HG03469 (cell line): Measurements from ENCODE around the gene LARP4.
"Not testable (repeated sequence)": the region's sequence is repeated elsewhere in the genome, so short reads cannot be mapped to it uniquely, and the experiment has no call there.

Source experiments
- ATAC-seq: cut with Tn5 transposase; IDR thresholded peaks from one replicate; pipeline ENCODE4 v1.9.1; 2021; ENCODE audit warnings: mild to moderate bottlenecking, moderate library complexity, moderate number of reproducible peaks; ENCODE audit not compliant: unreplicated experiment

Gene LARP4

DNA sequence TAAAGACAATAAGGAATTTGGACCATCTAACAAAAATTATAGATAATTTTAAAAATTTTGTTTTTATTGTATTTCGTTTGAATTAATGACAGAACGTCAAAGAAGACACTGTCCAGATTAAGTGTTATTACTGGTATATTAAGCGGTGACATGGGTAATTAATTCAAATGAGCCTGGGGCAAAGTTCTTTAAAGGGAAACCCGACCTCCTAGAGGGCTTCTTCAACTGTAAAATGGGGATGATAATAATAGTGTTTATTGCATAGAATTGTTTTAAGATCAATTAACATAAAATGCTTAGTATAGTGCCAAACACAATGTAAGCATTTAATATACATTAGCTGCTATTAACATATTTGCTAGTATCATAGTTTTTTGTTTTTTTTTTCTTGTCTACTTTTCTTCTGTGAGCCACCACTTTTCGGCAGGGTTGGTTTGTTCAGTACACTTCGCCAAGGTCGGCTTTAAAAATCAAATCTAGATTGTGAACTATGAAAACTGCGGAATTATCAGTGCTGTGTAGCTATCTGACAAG is 514 bp upstream of the LARP4 start:
- no peak for ATAC-seq

DNA sequence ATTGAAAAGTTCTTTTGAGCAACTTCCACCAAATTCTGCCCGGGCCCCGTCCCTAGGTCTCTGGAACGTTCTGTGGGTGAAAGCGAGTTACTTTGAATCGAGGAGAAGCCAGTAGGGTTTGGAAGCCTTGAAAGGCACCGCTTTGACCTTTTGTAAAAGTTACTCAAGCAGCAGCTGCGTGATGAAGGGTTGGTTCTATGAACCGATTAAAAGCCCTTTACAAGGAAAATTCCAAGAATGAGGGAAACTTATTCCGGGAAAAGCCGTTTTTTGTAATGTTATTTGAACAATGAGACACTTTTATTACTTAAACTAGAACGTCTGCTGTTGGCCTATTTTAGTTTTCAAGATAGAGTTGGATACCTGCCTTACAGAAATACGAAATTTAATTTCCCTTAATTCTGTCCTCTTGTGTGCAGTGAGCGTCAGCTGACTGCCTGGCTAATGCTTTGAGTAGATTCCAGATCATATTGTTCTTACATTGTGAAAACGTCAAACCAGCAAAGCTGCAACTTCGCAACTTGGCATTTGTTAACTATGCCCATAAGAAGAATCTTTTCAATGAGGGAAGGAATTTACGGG is 906 bp downstream of the LARP4 start:
- ATAC-seq: no peak

DNA sequence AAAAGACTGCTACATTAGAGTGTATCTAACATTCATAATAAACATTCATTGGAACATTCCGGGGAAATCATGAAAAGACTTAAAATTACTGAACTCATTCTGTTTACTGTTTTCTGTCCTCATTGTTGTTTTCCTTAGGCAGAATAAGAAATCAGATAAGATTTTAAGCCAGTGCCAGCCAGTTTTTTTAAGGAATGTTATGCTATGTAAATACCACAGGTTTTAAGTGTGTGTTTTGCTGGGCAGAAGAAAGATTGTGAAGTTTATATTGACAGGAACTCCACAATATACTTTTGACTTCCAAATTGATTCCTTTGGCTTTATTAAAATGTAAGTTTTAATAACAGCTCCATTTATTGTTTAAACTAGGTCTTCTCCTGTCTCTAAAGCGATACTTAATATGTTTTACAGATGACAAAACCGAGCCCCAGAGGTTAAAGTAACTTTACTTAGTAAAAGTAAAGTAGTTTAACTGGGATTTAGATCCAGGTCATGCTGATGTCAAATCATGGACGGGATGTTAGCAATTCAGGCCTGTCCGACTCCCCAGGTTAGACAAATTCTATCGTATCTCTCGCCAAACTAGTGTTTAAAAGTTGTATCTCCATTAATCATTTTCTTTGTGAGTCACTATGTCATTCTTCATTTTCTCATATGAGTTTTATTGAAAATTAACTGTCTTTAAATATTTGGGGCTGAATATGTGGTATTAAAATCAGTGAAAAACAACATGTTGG is 1.7 kb downstream of the LARP4 start:
- no peak for ATAC-seq

DNA sequence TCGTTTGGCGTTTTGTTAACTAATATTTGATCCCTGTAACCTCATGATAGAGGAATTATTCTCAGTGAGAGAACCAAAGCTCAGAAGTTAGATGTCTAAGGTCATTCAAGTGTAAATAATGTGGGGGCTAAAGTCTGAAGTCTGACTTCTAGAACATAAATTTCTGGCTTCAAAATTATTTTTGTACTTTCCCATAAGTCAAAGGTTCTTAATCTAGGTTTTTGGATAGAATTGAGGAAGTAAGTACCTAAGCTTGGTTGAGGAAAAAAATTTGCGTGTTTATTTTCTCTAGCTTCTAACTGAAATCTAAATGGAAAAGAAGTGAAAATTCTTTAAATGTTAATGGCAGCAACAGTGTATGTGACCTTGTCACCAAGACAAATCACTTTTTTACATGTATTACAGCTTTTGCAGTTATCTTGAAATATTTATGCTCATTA is 2.3 kb downstream of the LARP4 start:
- ATAC-seq: no peak

DNA sequence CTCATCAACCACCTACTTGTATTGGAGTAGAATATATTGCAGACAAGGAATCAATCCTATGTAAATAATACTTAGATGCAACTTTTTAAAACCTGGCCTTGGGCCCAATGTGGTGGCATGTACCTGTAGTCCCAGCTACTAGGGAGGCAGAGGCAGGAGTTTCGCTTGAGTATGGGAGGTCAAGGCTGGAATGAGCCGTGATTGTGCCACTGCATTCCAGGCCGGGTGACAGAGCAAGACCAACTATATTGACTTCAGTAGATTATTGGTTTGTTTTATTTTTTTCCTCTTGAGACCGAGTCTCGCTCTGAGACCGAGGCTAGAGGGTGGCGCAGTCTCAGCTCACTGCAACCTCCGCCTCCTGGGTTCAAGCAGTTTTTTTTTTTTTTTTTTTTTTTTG is 3.6 kb downstream of the LARP4 start:
- no peak for ATAC-seq

DNA sequence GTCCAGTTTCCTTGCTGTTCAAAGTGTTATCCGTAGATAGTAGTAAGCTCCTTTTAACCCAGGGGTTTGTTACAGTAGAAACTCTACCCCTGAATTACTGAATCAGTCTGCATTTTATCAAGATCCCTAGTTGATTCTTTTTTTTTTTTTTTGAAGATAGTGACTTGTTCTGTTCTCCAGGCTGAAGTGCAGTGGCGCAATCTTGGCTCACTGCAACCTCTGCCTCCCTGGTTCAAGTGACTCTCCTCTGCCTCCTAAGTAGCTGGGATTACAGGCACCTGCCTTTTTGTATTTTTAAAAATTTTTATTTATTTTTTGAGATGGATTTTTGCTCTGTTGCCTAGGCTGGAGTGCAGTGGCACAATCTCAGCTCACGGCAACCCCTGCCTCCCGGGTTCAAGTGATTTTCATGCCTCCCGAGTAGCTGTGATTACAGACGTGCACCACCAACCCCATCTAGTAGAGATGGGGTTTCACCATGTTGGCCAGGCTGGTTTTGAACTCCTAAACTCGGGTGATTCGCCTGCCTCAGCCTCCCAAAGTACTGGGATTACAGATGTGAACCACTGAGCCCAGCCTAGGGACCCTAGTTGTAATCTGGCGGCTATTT is 10.5 kb downstream of the LARP4 start:
- ATAC-seq: no peak

DNA sequence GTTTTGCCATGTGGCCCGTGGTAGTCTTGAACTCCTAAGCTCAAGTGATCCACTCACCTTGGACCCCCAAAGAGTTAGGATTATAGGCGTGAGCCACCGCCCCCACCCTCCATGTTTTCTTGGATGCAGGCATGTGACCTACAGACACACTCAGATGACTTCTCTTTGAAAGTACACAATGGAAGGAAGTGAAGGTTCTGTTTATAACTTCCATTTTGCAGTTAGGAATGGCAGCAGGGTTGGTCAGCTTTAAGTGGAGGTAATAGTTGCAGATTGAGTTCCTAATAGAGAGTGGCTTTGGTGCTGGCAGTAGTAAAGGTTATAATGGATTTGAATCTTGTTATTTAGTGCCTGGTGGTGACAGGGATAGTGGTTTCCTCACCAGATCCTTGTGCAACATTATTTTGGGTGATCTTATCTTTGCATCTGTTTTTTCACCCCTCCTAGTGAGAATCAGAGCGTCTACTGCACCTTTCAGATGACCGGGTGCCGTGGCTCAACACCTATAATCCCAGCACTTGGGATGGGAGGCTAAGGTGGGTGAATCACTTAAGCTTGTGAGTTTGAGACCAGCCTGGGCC is 15.3 kb downstream of the LARP4 start:
- no peak for ATAC-seq

DNA sequence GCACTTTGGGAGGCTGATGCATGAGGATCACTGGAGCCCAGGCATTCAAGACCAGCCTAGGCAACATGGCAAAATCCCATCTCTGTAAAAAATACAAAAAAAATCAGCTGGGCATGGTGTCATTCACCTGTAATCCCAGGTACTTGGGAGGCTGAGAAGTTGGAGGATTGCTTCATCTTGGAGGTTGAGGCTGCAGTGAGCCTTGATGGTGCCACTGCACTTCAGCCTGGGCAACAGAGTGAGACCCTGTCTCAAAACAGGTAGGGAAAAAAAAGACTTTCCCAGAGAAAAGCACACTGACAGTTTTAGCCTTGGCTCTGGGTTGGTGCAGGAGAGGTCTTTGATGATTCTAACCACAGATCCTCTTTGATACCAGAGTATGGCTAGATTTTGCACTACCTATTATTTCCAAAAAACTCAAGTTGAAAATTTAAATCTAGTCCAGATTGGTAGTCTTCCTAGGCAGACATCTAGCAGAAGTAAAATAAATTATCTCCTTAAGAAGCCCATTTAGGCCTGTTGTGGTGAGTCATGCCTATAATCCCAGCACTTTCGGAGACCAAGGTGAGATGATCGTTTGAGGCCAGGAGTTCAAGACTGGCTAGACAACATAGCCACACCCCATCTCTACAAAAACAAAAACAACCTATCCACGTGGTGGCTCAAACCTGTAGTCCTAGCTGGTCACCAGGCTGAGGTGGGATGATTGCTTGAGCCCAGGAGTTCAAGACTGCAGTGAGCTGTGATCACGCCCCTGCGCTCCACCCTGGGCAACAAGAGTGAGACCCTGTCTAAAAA is 18.6 kb downstream of the LARP4 start:
- no peak for ATAC-seq

DNA sequence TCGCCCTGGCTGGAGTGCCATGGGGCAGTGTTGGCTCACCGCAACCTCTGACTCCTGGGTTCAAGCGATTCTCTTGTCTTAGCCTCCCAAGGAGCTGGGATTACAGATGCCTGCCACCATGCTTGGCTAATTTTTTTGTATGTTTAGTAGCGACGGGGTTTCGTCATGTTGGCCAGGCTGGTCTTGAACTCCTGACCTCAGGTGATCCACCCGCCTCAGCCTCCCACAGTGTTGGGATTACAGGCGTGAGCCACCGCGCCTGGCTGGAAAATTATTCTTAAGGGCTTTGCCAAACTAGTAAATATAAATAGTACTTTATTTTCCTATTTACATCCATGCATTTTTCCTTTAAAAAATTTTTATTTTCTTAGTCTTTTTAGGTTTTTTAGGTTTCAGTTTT is 22.2 kb downstream of the LARP4 start:
- ATAC-seq: not testable (repeated sequence)

DNA sequence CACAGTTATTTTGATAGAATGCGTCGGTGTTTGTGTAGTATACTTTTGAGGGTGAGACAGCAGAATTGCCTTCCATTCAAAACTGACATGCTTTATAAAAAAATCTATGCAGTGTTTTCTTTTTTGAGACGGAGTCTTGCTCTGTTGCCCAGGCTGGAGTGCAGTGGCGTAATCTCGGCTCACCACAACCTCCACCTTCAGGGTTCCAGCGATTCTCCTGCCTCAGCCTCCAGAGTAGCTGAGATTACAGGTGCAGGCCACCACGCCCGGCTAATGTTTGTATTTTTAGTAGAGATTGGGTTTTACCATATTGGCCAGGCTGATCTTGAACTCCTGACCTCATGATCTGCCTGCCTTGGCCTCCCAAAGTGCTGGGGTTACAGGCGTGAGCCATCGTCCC is 22.7 kb downstream of the LARP4 start:
- not testable (repeated sequence) for ATAC-seq

DNA sequence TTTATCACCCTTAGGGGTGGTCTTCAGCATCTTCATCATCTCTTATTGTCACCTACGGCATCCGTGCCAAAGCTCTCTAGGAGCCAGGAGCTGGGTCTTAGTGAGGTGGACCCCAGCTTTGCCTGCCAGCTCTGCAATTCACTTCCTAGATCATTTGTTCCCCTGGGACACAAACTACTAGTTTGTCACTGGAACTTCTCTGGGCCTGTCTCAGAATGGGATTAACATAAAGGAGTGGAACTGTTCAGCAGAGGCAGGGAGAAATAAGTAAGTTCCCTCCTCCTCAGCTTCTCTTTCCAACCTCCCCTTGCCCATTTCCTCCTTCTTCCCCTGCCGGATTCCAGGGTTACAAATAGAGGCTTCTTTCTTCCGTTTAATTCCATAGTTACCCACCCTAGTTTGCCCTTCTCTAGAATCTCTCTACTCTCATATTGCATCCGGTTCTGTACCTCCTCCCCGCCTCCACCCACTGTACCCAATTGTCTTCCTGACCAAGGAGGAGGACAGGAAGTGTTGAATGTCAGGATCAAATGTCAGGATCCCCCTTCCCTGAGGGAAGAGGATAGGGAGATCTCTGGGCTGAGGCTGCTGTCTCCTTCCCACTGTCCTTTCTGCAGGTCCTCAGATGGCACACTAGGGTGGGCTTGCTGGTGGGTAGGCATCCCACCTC is 25.0 kb downstream of the LARP4 start:
- ATAC-seq: no peak

DNA sequence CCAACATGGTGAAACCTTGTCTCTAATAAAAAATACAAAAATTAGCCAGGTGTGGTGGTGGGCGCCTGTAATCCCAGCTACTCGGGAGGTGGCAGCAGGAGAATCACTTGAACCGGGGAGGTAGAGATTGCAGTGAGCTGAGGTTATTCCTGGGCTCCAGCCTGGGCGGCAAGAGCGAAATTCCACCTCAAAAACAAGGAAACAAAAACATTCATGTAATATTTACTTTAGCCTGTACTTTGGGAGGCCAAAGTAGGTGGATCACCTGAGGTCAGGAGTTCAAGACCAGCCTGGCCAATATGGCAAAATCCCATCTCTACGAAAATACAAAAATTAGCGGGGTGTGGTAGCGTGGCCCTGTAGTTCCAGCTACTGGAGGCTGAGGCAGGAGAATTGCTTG is 31.0 kb downstream of the LARP4 start:
- not testable (repeated sequence) for ATAC-seq

DNA sequence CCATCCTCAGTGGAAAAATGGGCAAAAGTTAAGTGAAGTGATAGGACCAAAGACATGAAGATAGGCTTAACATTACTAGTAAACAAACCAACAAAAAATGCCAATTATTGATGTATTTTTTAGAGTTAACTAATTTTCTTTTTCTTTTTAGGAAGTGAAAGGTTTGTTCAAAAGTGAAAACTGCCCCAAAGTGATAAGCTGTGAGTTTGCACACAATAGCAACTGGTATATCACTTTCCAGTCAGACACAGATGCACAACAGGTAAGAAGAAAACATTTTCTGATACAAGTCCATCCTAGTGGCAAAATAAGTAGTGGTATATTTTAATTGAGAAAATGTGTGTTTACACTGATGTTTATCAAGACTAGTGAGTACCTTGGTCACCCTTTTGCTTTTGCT is 39.6 kb downstream of the LARP4 start:
- ATAC-seq: no peak

DNA sequence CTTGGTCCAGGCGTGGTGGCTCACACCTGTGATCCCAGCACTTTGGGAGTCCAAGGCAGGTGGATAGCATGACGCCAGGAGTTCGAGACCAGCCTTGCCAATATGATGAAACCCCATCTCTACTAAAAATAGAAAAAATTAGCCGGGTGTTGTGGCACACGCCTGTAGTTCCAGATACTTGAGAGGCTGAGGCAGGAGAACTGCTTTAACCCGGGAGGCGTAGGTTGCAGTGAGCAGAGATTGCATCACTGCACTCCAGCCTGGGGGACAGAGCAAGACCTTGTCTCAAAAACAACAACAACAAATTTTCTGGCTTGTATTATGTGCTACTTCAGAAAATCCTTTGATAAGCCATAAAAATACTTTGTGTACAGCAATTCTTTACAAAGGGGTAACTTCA is 41.1 kb downstream of the LARP4 start:
- ATAC-seq: no peak

DNA sequence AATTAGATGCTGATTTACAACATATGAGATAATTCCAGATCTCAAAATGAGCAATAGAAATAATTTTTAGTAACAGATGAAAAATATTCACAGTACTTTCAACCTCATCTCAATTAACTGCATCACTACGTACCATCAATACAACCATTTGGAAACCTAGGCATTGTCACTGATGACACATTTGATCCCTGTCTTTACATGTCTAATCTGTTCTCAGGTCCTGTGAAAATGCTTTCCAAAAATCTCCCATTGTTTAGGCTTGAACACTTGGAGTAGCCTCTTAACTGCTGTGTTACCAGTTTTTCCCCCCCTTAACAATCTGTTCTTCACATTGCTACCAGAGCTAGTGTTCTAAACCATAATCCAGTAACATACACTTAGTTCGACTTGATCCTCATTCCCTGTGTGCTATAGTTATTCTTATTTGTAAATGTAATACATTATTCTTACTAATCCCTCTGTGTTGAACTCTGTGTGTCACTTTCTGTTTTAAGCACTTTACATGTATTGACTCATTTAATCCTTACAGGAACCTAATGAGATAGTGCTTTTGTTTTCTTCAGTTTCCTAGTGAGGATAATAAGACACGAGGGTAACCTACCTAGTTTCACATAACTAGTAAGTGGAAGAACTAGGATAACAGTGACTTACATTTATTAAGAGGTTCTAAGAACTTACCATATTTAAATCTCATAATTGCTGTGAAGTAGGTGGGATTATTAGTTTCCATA is 41.7 kb downstream of the LARP4 start:
- ATAC-seq: no peak

DNA sequence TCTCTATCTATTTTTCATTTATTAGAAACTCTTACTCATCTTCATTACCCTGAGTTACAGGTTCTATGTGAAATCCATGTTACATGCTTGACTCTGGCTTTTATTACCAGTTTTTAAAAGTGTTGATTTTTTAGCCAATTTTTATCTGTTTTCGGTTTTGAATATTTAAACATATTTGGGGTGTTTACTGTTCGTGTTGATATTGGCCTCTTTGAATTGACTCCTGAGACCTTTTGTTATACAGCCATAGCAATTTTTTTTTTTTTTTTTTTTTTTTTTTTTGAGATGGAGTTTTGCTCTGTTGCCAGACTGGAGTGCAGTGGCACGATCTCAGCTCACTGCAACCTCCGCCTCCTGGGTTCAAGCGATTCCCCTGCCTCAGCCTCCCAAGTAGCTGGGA is 49.0 kb downstream of the LARP4 start:
- ATAC-seq: not testable (repeated sequence)

DNA sequence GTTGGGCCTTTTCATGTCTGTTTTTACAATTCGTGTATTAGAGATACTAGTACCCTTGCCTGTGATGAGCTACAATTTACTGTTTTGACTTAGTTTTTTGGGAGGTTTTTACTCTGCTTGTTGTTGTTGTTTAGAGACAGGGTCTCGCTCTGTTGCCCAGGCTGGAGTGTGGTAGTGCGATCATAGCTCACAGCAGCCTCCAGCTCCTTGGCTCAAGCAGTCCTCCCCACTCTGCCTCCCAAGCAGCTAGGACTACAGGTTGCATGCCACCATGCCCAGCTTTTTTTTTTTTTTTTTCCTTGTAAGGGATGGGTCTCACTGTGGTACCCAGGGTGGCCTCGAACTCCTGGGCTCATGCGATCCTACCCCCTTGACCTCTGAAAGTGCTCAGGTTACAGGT is 52.1 kb downstream of the LARP4 start:
- no peak for ATAC-seq

DNA sequence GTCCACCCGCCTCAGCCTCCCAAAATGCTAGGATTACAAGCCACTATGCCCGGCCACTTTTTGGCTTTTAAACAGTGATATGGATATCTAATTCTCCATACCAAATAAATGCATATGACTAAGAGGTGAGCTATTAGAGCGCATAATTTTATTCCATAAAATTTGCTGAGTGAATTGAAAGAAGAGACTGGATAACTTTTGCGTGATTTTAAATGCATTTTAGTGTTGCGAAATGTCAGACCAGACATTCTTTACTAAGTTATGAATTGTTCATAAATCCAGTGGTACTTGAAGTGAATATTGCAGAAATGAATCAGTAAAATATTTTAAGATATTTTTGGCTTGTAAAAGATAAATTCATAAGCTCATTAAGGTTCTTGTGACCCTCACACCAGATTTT is 53.2 kb downstream of the LARP4 start:
- no peak for ATAC-seq

DNA sequence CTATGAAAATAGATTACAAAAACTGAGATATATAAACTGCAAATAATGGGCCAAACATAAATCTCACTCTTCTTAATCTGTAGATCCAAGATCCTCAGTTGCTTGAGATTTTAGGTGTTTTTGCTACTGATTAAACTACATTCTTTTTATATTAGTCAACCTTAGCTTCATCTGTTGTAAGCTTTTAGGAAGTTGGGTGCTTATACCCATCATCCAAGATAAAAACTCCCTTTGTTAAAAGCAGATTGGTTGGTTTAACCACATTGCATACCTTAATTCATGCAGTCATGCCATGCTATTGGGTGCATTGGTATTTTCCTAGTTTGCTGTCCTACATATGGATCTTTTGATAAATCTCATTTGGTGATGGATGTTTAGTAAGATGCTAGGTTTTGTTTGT is 57.9 kb downstream of the LARP4 start:
- ATAC-seq: no peak

DNA sequence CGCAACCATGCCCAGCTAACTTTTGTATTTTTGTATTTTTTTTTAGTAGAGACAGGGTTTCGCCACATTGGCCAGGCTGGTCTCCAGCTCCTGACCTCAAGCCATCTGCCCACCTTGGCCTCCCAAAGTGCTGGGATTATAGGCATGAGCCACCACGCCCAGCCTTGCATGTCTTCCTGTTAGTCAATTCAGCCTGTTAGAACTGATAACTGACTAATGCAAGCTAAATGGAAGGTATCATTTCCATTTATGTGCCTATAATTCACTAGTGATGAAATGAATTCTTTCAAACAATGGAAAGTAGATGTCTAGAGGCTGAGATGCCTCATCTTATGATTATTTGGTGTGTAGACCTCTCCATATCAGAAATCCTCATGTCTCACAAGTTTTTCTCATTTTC is 66.8 kb downstream of the LARP4 start:
- no peak for ATAC-seq
